NCI-H187 treated with DMSO at 0.1 percent for 48 hours (cell line): Measurements from ENCODE around the gene SEMA3G.

Experiments
- DNase-seq: peaks from one replicate; lab custom pipeline; 2025; lab: John Stamatoyannopoulos, UW

The SEMA3G gene

GRCh38 chr3:52438579-52439425 lies 6.1 kb downstream of the SEMA3G start:
- DNase-seq: no peak

- no peak for DNase-seq
Observed at GRCh38 chr3:52438104-52438376, 6.9 kb downstream of the SEMA3G start.

DNA sequence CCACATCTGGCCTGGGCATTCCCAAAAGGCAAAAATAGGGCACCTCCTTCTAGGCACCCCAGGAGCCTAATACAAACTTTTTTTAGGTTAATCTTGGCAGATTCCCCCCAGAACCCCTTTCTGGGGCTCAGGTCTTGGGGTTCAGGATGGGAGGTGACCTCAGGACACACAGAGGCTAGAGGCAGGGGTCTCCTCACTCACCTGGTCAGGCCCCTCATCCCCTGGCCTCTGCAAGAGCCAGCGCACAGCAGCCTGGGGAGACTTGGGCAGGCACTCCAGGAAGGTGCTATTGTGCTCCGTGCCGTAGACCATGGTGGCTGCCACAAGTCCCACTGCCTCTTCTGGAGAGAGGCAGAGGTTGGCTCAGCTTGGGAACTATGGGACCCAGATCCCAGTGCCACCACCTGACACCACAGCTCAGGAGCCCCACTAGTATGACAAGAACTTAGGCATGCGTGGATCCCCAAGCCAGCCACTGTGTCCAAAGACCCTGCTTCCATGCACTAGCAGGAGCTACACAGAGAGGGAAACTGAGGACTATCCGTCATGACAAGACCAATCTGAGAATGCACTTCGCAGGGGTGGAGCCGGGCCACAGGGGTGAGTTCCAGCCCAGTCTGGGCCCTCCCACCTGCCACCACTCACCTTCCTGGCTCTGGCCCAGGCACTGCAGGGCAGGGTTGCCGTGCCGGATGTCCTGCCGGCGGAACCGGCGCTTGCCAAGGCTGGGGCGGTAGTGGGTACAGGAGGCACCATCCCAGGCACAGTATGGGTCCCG lies 7.4 kb downstream of the SEMA3G start:
- DNase-seq: no peak

DNA sequence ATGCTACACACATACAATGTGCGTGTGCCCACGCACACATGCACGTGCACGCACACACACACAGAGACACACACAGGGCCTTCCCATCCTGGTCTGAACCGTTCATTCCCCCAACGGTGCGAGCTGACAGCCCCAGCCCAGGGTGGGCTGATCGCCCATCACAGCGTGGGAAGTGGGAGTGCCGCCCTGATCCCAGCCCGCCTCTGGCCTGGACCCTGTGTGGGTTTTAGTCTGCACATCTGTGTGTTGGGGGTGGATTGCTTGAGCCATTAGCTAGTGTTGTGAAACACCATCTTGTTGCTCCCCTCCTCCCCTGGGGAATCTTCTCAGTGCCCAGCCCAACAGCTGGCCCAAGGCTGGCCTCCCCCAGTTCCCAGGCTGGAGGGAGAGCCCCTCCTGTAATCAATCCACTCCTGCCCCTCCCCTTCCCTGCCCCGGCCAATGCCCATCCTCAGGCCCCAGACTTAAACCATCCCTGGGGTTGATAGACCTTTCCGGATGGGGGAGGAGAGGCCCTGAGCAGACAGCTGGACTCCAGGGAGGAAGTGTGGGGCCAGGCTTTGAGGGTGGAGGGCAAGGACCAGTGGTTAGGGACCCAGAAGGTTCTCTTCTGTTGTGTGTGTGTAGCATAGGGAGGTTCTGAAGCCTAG lies 8.3 kb downstream of the SEMA3G start:
- DNase-seq: no peak

- DNase-seq: no peak
Observed at GRCh38 chr3:52435246-52436101, 9.4 kb downstream of the SEMA3G start.

GRCh38 chr3:52434491-52435115 lies 10.3 kb downstream of the SEMA3G start:
- DNase-seq: no peak

GRCh38 chr3:52433996-52434479 lies 10.9 kb downstream of the SEMA3G start:
- DNase-seq: no peak

DNA sequence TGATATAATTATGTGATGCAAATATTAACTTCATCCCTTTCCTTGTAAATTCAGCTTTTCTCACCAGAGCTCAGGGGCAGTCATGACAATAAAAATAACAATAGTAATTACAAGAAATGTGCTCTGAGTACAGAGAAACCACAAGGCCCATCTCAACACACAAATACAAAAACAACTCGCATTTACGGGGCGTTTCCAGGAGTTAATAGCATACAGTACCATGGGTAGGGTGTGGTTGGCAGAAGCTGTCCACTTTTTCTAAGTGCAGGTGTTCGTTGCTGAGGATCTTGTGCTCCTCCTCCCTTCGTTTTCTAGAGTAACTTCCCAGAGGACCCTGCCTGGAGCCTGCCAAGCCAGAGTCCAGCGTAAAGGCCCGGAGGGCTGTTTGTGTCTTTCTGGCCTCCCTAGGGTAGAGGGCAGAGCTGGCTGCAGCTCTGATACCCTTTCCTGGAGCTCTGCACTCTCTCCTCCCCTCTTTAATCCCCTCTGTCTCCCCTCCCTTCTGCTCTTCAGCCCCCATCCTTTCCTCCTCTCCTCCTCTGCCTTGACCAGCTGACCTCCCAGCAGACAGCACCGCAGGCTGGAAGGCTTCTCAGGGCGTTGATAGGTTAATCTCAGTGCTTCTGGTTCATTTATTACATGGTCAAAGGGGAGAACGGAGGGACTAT lies 11.4 kb downstream of the SEMA3G start:
- no peak for DNase-seq

DNA sequence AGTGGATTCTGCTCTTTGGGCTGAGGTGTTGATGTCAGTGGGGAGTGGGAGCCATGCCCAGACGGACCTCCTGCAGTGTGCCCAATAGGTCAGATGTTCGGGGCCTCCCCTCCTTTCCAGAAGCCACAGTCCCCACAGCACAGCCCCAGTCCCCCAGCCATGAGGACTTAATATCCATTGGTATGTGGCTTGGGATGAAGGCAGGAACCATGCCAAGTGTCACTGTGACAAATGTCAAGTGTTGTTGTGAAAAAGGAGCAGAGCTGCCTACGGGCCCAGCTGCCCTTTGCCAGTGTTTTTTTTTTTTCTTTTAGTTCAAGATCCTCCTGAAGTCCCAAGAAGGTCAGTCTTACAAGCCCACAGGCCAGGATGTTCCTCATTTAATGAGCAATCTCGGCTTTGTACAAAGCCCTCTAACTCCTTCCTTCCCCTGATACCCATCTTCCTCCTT lies 12.2 kb downstream of the SEMA3G start:
- DNase-seq: no peak

GRCh38 chr3:52432225-52432624 lies 12.7 kb downstream of the SEMA3G start:
- no peak for DNase-seq

- DNase-seq: no peak
Observed at GRCh38 chr3:52431459-52432223, 13.3 kb downstream of the SEMA3G start.

- DNase-seq: no peak
Observed at GRCh38 chr3:52430416-52430810, 14.5 kb downstream of the SEMA3G start.

DNA sequence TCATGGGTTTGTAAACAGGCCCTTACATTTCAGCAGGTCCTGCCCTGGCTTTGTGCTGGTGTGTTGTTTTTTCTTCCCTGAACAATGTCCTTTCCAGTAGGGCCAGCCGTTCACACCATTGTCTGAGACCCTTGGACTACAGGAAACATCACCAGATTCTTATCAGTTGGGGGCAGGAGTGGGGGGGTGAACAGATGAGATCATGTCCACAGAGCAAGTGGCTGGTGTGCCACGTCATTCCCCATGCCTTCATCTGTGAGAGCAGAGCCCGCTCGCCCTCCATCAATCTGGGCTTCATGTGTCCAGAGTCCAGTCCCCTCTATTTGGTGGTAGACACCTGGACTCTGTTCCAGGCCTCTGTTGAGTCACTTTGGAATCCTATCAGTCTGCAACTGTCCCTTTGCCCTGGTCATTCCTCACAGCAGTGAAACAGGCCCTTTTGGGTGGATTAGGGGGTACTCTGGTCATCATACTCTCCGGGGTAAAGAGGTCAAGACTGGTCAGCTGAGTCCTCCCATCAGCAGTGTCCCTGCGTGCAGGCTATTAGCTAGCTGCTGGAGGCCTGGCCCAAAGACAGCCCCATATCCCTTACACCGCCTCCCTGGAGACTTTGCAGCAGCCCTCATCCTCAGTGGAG lies 15.0 kb downstream of the SEMA3G start:
- DNase-seq: no peak

DNA sequence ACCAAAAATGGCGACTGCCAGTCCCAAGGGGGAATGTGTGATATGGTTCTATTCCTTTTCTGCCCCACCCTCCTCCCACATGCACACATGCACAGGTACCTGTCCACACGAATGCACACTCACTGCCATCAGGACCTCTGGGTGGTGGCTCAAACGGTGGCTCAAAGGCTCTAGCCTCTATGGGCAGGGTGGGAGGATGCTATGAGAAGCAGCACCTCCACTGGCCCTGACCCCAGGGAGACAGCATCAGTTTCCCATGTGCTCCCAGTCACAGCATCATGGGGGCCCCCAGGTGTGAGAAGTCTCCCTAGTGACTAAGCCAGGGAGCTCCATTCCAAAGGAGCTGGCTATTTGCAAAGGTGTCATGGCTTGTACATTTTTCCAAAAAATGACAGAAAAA lies 15.9 kb downstream of the SEMA3G start:
- no peak for DNase-seq

DNA sequence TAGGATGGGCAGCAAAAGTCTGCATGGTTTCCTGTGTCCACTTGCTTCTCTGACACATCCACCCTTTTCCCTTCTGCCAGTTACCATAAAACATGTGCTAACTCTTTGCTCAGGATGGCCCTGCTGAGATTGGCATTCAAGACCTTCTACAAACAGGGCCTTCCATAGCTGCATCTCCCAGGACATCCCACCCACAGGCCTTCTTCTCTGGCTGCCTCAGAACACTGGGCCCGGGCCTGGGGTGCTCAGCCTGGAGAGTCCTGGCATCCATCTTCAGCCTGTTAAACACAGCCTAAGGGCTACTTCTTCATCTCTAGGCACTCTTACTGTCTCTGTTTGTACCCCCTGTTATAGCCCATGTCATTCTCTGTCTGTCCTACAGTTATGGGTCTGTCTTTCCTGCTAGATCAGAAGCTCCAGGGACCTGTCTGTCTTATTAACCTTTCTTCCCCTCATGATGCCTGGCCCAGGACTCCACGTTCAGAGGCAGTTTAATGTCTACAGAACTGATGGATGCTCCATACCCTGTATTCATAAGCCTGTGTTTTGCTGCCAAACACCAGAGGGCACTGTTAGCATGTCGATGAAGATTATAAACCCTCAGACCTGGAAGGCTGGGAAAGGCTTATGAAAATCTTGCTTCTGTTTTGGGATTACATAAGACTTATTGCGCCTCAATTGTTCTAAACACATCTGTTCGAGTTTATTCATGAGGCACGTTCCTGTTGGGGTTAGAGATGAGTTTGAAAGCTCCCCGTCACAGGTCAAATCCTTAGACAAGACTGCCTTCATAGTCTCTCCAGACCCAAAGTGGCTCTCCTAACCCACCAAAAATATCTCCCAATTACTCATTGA lies 16.5 kb downstream of the SEMA3G start:
- DNase-seq: no peak

GRCh38 chr3:52423173-52423572 lies 21.7 kb downstream of the SEMA3G start:
- DNase-seq: no peak

DNA sequence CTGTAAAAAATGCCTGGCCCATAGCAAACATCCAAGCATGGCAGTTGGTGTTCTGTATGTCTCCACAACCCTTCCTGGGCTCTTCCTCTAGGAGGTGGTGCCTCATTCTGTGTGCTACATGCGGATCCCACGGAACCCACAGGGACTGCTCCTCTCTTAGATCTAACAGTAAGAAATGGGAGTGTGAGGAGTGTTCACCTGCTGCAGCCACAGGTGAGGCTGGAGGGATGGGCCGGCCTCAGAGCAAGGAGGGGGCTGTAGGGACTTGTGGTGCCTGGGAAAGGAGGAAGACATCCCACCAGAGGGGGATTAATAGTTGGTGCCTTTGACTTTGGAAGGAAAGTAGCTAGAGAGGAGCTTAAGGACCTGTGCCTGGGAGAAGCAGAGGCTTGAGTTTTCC lies 22.2 kb downstream of the SEMA3G start:
- DNase-seq: no peak

GRCh38 chr3:52420388-52420787 lies 24.5 kb downstream of the SEMA3G start:
- no peak for DNase-seq

GRCh38 chr3:52415800-52416199 lies 29.1 kb downstream of the SEMA3G start:
- no peak for DNase-seq
